ENCODE measurements around the gene GPR171.

GPR171 gene

DNA sequence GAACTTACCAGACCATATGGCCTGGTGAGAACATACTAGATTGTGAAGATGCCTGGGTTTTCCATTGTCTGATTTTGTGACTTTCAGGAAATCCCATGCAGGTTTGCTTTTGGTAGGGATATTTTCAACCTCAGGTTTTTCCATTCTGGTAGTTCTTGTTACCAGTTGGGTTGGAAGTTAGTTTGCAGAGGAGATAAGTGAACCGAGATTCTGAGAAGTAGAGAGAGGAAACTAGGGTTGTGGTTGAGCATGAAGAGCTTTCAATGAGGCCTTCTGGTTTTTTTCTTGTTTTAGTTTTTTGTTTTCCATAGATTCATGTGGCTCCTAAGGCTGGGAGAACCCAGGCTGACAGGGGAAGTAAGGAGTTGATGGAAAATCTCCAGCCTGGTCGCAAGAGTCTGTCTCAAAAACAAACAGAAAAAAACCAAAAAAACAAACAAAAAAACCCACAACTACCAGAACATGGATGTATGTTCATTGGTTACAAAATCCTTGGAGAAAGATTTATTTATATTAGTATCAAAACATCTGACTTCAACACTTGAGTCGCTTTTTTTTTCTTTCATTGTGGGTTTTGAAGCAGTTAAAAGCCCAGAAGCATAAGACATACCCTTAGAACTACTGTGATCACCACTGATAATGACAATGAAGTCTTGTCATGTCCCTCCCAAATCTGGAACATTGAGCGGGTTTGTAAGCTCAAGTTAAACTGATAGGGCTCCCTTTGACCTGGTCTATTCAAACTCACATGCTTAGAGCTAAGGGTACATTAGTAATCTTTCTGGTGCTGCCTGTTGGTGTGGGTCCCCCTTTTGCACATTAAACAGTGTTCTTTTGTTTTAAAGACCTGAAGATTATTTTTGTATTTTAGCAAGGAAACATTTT is 3.2 kb downstream of the GPR171 start:
- DNase-seq (ENCODE audit: extremely low spot score), result no peak
- TF ChIP-seq, protein P1, sequence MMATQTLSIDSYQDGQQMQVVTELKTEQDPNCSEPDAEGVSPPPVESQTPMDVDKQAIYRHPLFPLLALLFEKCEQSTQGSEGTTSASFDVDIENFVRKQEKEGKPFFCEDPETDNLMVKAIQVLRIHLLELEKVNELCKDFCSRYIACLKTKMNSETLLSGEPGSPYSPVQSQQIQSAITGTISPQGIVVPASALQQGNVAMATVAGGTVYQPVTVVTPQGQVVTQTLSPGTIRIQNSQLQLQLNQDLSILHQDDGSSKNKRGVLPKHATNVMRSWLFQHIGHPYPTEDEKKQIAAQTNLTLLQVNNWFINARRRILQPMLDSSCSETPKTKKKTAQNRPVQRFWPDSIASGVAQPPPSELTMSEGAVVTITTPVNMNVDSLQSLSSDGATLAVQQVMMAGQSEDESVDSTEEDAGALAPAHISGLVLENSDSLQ (IDR thresholded peaks at IDR 0.05), result no peak
- no peak for TF ChIP-seq SUZ12 (IDR thresholded peaks at IDR 0.05)
- ChIA-PET POLR2A (no interaction called here), CTCF (no interaction called here)

DNA sequence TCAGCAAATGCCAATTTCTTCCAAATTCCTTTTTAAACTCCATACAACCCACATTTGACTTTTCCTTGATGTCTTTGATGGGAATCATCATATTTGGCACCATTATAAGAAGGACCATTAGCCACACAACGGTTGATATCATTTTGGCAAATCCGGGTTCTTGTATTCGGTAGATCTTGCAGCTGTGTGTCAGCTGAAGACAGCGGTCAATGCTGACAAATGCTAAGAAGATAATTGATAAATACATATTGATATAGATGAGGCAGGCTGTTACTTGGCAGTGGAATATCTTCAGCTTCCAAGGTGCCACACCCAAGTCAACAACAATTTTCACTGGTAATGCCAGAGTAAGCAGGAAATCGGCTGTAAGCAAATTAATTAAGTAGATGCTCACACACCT is 4.2 kb downstream of the GPR171 start:
- DNase-seq (ENCODE audit: extremely low spot score), result no peak
- POLR2A ChIA-PET, result no interaction called here
- TF ChIP-seq L3MBTL2 (conservative IDR thresholded peaks at IDR 0.05), result no peak
- no peak for TF ChIP-seq NFRKB (IDR thresholded peaks at IDR 0.05)
- TF ChIP-seq, protein P1 (IDR thresholded peaks at IDR 0.05), result no peak
- TF ChIP-seq ARNT (IDR thresholded peaks at IDR 0.05), result no peak
- TF ChIP-seq SP1 (IDR thresholded peaks at IDR 0.05), result no peak
- no peak for TF ChIP-seq FOXM1 (IDR thresholded peaks at IDR 0.05; ENCODE audit: borderline replicate concordance)
- TF ChIP-seq HDGF (IDR thresholded peaks at IDR 0.05; ENCODE audit: borderline replicate concordance), result no peak
- no peak for TF ChIP-seq LEF1 (IDR thresholded peaks at IDR 0.05; ENCODE audit: borderline replicate concordance)
- no peak for TF ChIP-seq CTBP1 (IDR thresholded peaks at IDR 0.05; ENCODE audit: borderline replicate concordance)
- no peak for TF ChIP-seq FOXA1 (IDR thresholded peaks at IDR 0.05)
- no peak for TF ChIP-seq ELF4 (IDR thresholded peaks at IDR 0.05)
- no peak for TF ChIP-seq FOXK2 (IDR thresholded peaks at IDR 0.05)
- TF ChIP-seq ZNF384 (IDR thresholded peaks at IDR 0.05), result no peak
- TF ChIP-seq SUZ12 (IDR thresholded peaks at IDR 0.05), result no peak
- no peak for TF ChIP-seq BHLHE40 (IDR thresholded peaks at IDR 0.05; ENCODE audit: borderline replicate concordance)
- TF ChIP-seq TARDBP (IDR thresholded peaks at IDR 0.05), result no peak
- CTCF ChIA-PET, result no interaction called here

DNA sequence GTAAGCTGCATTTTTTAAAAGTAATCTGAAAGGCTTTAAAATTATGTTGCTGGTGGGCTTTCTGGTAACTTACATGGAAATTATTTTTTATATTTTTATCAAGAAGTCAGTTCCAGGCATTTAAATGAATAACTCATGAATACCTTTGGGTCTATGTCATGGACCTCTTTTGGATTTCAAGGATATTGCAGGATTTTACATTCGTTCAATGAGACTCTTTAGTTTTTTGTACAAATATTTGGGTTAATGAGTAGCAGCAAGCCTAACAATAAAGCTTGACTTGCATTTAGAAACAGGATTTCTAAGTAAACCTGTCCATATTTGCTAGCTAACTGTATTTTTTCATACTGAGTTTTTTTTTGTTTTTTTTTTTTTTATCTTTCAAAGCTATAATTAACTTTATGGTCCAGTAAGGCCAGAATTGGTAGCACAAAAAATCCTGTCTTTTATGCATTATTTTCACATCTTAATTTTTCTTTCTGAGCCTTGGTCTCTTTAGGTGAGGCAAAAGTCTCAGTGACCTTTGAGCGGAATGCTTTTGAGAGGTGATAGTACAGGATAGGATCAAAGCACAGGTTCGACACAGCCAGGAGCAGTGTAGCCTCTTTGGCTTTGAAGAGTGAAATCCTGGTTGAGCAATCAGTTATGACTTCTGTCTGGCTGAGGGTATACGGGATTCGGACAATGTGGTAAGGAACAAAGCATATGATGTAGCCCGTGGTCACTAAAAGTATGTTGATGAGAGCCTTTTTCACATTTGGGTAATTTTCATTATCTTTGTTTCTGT is 4.8 kb downstream of the GPR171 start:
- CTCF ChIA-PET, result interaction anchor here (0.6 kb wide), 1 partner anchor 107 kb away, joined by 3 read pairs; no protein-coding TSS in a partner anchor

DNA sequence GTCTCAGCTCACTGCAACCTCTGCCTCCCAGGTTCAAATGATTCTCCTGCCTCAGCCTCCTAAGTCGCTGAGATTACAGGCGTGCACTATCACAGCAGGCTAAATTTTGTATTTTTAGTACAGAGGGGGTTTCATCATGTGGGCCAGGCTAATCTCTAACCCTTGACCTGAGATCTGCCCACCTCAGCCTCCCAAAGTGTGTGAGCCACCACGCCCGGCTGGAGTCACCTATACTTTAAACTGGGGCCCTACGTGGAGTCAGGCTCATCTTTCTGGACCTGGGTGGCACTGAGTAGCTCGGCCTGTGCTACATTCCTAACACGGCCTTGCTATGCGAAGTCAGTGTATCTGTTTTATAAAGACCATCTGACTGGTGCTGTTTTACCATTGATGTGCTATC is 5.8 kb downstream of the GPR171 start:
- CTCF ChIA-PET, result no interaction called here
- POLR2A ChIA-PET, result no interaction called here
- DNase-seq (ENCODE audit: extremely low spot score), result no peak

More for the DNA sequence above, 4.8 kb downstream of the GPR171 start:
- DNase-seq (ENCODE audit: extremely low spot score), result no peak
- POLR2A ChIA-PET, result no interaction called here
- TF ChIP-seq HDGF (IDR thresholded peaks at IDR 0.05; ENCODE audit: borderline replicate concordance) (no peak), SP1 (IDR thresholded peaks at IDR 0.05) (no peak), FOXA1 (IDR thresholded peaks at IDR 0.05) (no peak), BHLHE40 (IDR thresholded peaks at IDR 0.05; ENCODE audit: borderline replicate concordance) (no peak), ELF4 (IDR thresholded peaks at IDR 0.05) (no peak), ARNT (IDR thresholded peaks at IDR 0.05) (no peak), CTBP1 (IDR thresholded peaks at IDR 0.05; ENCODE audit: borderline replicate concordance) (no peak), NFRKB (IDR thresholded peaks at IDR 0.05) (no peak), SUZ12 (IDR thresholded peaks at IDR 0.05) (no peak), TARDBP (IDR thresholded peaks at IDR 0.05) (no peak), FOXM1 (IDR thresholded peaks at IDR 0.05; ENCODE audit: borderline replicate concordance) (no peak), LEF1 (IDR thresholded peaks at IDR 0.05; ENCODE audit: borderline replicate concordance) (no peak), L3MBTL2 (conservative IDR thresholded peaks at IDR 0.05) (no peak), FOXK2 (IDR thresholded peaks at IDR 0.05) (no peak), ZNF384 (IDR thresholded peaks at IDR 0.05) (no peak)

DNA sequence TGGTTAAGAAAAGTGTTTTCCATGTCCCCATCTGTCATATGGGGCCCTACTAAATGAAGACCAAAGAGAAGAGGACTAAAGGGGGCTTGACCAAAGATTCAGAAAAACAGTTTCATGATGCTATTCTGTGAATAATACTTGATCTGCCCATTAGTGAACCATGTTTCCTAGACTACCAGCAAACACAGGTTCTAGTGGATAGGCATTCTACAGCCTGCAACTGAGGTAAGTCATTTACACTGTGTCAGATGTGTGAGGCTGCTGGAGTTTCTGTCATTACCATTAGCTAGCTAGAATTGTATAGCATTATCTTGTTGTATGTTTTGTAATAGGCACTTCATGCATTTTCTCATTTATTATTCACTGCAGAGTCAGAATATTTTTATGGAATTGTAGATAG is 6.6 kb downstream of the GPR171 start:
- CTCF ChIA-PET, result no interaction called here
- TF ChIP-seq, protein P1 (IDR thresholded peaks at IDR 0.05), result no peak
- no peak for TF ChIP-seq ARNT (IDR thresholded peaks at IDR 0.05)
- no peak for TF ChIP-seq FOXK2 (IDR thresholded peaks at IDR 0.05)
- no peak for TF ChIP-seq CTBP1 (IDR thresholded peaks at IDR 0.05; ENCODE audit: borderline replicate concordance)
- no peak for TF ChIP-seq BHLHE40 (IDR thresholded peaks at IDR 0.05; ENCODE audit: borderline replicate concordance)
- no peak for TF ChIP-seq SUZ12 (IDR thresholded peaks at IDR 0.05)
- TF ChIP-seq ELF4 (IDR thresholded peaks at IDR 0.05), result no peak
- no peak for TF ChIP-seq ZNF384 (IDR thresholded peaks at IDR 0.05)
- no peak for TF ChIP-seq SP1 (IDR thresholded peaks at IDR 0.05)
- no peak for TF ChIP-seq NFRKB (IDR thresholded peaks at IDR 0.05)
- POLR2A ChIA-PET, result no interaction called here
- no peak for DNase-seq (ENCODE audit: extremely low spot score)

More for the DNA sequence above, 5.8 kb downstream of the GPR171 start:
- TF ChIP-seq FOXA1 (IDR thresholded peaks at IDR 0.05), result no peak
- TF ChIP-seq ELF4 (IDR thresholded peaks at IDR 0.05), result no peak
- TF ChIP-seq SP1 (IDR thresholded peaks at IDR 0.05), result no peak
- TF ChIP-seq HDGF (IDR thresholded peaks at IDR 0.05; ENCODE audit: borderline replicate concordance), result no peak
- TF ChIP-seq BHLHE40 (IDR thresholded peaks at IDR 0.05; ENCODE audit: borderline replicate concordance), result no peak
- TF ChIP-seq NFRKB (IDR thresholded peaks at IDR 0.05), result no peak
- TF ChIP-seq, protein P1 (IDR thresholded peaks at IDR 0.05), result no peak
- no peak for TF ChIP-seq L3MBTL2 (conservative IDR thresholded peaks at IDR 0.05)
- TF ChIP-seq ZNF384 (IDR thresholded peaks at IDR 0.05), result no peak
- TF ChIP-seq LEF1 (IDR thresholded peaks at IDR 0.05; ENCODE audit: borderline replicate concordance), result no peak
- no peak for TF ChIP-seq TARDBP (IDR thresholded peaks at IDR 0.05)
- no peak for TF ChIP-seq FOXK2 (IDR thresholded peaks at IDR 0.05)
- no peak for TF ChIP-seq CTBP1 (IDR thresholded peaks at IDR 0.05; ENCODE audit: borderline replicate concordance)
- no peak for TF ChIP-seq ARNT (IDR thresholded peaks at IDR 0.05)

Measured in HEK293T (cell line).